Heart left ventricle (tissue), 13 donors: Measurements from ENCODE around the gene SLX4IP.

Experiments
- CTCF ChIP-seq, 12 donors: fragments of 200-600 bp; sonication (generic) in 4 of 12; IDR thresholded peaks; one replicate each; pipeline versions ENCODE4 v1.5.0 to v1.8.0; 2018 to 2022; ENCODE audit warnings: antibody characterized with exemption in 12 of 12, mild to moderate bottlenecking in 5 of 12
- POLR2A ChIP-seq, 2 donors: fragments of 450-650 bp; IDR thresholded peaks; one replicate each; pipeline ENCODE4 v1.6.1; 2017; ENCODE audit warnings: antibody characterized with exemption in 2 of 2, mild to moderate bottlenecking in 2 of 2, moderate library complexity in 2 of 2
- donor health status: ischemic (EF 13 %, LVEDD 7.1; RV severe dilation, severe dysfunction).
- donor health status: DM: no; HTN: yes; CAD: no.
- donor health status: DM: no; HTN: no; CAD: no.
- donor health status: ischemic (EF 25% LVEDD 6.9; RV normal size, moderate dysfunction).
- donor health status: ischemic (EF 25% LVEDD 5.7; RV mildly dilated, moderate dysfunction).
- donor health status: ischemic (EF 35%, LVEDD 5.7; RV mildly dilated, moderate dysfunction).
- donor health status: nonischemic (EF 11% LVEDD 7.7; RV severe dilation, severe dysfunction).
- donor health status: DM: yes; HTN: yes; CAD: no.
- donor health status: PGD.
- donor health status: ischemic (EF 29% LVEDD 5.4; RV normal size, mild dysfunction).
- donor health status: nonischemic (EF 23%, LVEDD 6.1; RV moderate dilation, normal function).

GRCh38 chr20:10449270-10449669 is 14.2 kb downstream of the SLX4IP start:
- no peak for TF ChIP-seq CTCF (IDR thresholded peaks at IDR 0.05)
- TF ChIP-seq POLR2A (IDR thresholded peaks at IDR 0.05) = no peak
